Prostate gland (tissue), 2 donors: ENCODE data around the gene TPRN. TPM values are rescaled to one million over a fixed set of nuclear protein-coding genes. Genes with fewer than 3 reads are reported as not detected.

Source experiments
- DNase-seq: peaks from one replicate; pipeline ENCODE4 v3.0.0-alpha.2; 2019; ENCODE audit warnings: low spot score
- H3K27ac ChIP-seq, 2 donors: fragments of 200-600 bp; sonication (generic); 2 replicates each; pipeline ENCODE4 v1.5.1; 2017 to 2019
- H3K27me3 ChIP-seq: fragments of 200-600 bp; sonication (generic); replicated peaks from 2 replicates; pipeline ENCODE4 v1.5.1; 2019; ENCODE audit not compliant: insufficient read depth
- H3K36me3 ChIP-seq, 2 donors: fragments of 200-600 bp; sonication (generic); 1 replicate in 1 of 2; 2 replicates in 1 of 2; pipeline versions ENCODE4 v1.5.1 to v1.8.1; 2017 to 2019
- H3K4me1 ChIP-seq: fragments of 200-600 bp; sonication (generic); replicated peaks from 2 replicates; pipeline ENCODE4 v1.5.1; 2019
- H3K4me3 ChIP-seq, 2 donors: fragments of 200-600 bp; sonication (generic); 2 replicates each; pipeline ENCODE4 v1.5.1; 2017 to 2019
- H3K9me3 ChIP-seq: fragments of 200-600 bp; sonication (generic); 2 replicates; pipeline ENCODE4 v1.5.1; 2017
- POLR2A ChIP-seq: fragments of 450-650 bp; IDR thresholded peaks from one replicate; pipeline ENCODE4 v1.6.1; 2016; ENCODE audit warnings: antibody characterized with exemption, mild to moderate bottlenecking
- POLR2AphosphoS5 ChIP-seq: sonication (generic); formaldehyde crosslinking; IDR thresholded peaks from one replicate; pipeline ENCODE4 v1.6.1; 2017; ENCODE audit warnings: antibody characterized with exemption
- WGBS: methylation state at CpG from one replicate; pipeline ENCODE4 v1.1.5; 2018; 5-methylcytosine and 5-hydroxymethylcytosine counted together
- intact Hi-C: fragments of 100-400 bp; cut with DNase I; formaldehyde crosslinking; loops from one replicate; pipeline ENCODE4 v1.14.2; 2022
- total RNA-seq, 2 donors: library from RNA; depleted of rRNA; stranded (reverse); fragments of >200 nt; gene quantifications; one replicate each; pipeline ENCODE4 v1.1.0, GENCODE V29; 2016
- TF ChIP-seq, protein P1 (sequence below), 4 experiments: fragments of 200-600 bp in 2 of 4; fragments of 450-650 bp in 2 of 4; sonication (generic) in 2 of 4; IDR thresholded peaks; 1 replicate in 3 of 4; 2 replicates in 1 of 4; pipeline ENCODE4 v1.5.1; 2016 to 2019; ENCODE audit warnings: antibody characterized with exemption in 4 of 4, mild to moderate bottlenecking in 2 of 4, moderate library complexity in 2 of 4

The TPRN gene
- total RNA-seq, 2 donors from 2014 or later, result 26.1 to 30.4 TPM

DNA sequence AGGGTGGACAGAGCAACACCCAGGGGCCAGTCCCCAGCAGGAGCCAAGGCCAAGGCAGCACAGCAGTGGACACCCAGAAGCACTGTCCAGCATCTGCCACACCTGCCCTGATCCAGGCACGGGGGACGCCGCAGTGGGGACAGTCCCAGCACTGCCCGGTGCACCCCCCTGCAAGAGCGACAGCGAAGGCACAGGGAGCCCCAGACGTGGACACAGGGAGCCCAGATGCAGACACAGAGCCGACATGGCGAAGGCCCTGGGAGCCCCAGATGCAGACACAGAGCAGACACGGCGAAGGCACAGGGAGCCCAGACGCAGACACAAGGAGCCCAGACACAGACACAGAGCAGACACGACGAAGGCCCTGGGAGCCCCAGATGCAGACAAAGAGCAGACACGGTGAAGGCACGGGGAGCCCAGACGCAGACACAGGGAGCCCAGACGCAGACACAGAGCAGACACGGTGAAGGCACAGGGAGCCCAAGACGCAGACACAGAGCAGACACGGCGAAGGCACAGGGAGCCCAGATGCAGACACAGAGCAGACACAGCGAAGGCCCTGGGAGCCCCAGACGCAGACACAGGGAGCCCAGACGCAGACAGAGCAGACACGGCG, 16.5 kb downstream of the TPRN start:
- TF ChIP-seq POLR2AphosphoS5, result no peak
- TF ChIP-seq POLR2A, result no peak
- TF ChIP-seq, protein P1, sequence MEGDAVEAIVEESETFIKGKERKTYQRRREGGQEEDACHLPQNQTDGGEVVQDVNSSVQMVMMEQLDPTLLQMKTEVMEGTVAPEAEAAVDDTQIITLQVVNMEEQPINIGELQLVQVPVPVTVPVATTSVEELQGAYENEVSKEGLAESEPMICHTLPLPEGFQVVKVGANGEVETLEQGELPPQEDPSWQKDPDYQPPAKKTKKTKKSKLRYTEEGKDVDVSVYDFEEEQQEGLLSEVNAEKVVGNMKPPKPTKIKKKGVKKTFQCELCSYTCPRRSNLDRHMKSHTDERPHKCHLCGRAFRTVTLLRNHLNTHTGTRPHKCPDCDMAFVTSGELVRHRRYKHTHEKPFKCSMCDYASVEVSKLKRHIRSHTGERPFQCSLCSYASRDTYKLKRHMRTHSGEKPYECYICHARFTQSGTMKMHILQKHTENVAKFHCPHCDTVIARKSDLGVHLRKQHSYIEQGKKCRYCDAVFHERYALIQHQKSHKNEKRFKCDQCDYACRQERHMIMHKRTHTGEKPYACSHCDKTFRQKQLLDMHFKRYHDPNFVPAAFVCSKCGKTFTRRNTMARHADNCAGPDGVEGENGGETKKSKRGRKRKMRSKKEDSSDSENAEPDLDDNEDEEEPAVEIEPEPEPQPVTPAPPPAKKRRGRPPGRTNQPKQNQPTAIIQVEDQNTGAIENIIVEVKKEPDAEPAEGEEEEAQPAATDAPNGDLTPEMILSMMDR (IDR thresholded peaks at IDR 0.05), result no peak
- H3K36me3 ChIP-seq, result peaks cover 19 to 39% of the 10 kb centered on the region in 2 donors
- intact Hi-C loops, result no loop called here
- no peaks in the 10 kb centered on the region for H3K27me3 ChIP-seq
- WGBS, result 92% methylated on average over 27 of the region's 27 CpGs
- H3K9me3 ChIP-seq, result no peaks in the 10 kb centered on the region
- H3K4me3 ChIP-seq, result no peak overlapping the region
- no peak overlapping the region for H3K27ac ChIP-seq
- DNase-seq, result no peak
- peaks cover 16% of the 10 kb centered on the region for H3K4me1 ChIP-seq

DNA sequence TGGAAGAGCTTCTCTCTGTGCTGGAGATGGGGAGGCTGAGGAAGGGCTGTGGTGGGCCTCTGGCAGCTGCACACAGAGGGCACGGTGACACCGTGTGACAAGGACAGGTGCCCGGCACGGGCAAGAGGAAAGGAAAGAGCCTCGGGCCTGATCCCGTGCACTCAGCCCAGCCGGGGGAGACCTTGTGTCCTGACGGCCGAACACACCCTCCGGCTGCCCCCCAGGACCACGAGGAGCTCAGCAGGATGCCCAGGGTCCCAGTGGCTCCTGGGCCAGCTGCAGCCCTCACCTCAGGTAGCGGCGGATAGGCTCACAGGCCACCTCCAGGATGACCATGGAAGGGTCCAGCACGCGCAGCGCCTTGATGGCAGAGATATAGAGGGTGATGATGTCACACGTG, 17.7 kb downstream of the TPRN start:
- no peaks in the 10 kb centered on the region for H3K27me3 ChIP-seq
- no peak overlapping the region for H3K4me3 ChIP-seq
- no peaks in the 10 kb centered on the region for H3K9me3 ChIP-seq
- peaks cover 16% of the 10 kb centered on the region for H3K4me1 ChIP-seq
- WGBS, result 95% methylated on average over 13 of the region's 17 CpGs
- DNase-seq, result no peak
- H3K36me3 ChIP-seq, result peaks cover 19 to 39% of the 10 kb centered on the region in 2 donors
- TF ChIP-seq POLR2A (no peak), POLR2AphosphoS5 (no peak)
- TF ChIP-seq, protein P1 (IDR thresholded peaks at IDR 0.05), result no peak
- no peak overlapping the region for H3K27ac ChIP-seq
- intact Hi-C loops, result no loop called here

DNA sequence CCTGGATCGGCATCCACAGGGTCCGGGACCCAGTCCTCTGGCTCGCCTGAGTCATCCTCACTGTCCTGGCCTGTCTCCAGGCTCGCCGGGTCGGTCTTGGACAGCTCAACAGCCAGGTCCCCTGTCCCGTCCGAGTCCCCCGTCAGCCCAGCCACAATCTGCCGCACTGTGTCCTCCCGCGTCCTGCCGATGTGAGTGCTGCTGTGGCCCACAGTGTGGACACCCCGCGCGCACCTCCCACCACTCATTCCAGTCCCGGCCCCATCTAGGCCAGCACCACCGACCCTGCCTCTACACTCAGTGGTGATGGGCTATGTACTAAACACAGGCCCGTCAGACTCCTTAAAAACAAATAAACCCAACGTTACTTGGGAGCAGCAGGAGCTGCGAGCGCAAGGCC, 18.9 kb downstream of the TPRN start:
- 94% methylated on average over 22 of the region's 22 CpGs for WGBS
- DNase-seq, result no peak
- peaks cover 19 to 39% of the 10 kb centered on the region in 2 donors for H3K36me3 ChIP-seq
- no peaks in the 10 kb centered on the region for H3K9me3 ChIP-seq
- peaks cover 6% of the 10 kb centered on the region for H3K4me1 ChIP-seq
- TF ChIP-seq POLR2A, result no peak
- no peak for TF ChIP-seq POLR2AphosphoS5
- TF ChIP-seq, protein P1 (IDR thresholded peaks at IDR 0.05), result no peak
- intact Hi-C loops, result no loop called here
- no peak overlapping the region for H3K27ac ChIP-seq
- no peak overlapping the region for H3K4me3 ChIP-seq
- no peaks in the 10 kb centered on the region for H3K27me3 ChIP-seq

DNA sequence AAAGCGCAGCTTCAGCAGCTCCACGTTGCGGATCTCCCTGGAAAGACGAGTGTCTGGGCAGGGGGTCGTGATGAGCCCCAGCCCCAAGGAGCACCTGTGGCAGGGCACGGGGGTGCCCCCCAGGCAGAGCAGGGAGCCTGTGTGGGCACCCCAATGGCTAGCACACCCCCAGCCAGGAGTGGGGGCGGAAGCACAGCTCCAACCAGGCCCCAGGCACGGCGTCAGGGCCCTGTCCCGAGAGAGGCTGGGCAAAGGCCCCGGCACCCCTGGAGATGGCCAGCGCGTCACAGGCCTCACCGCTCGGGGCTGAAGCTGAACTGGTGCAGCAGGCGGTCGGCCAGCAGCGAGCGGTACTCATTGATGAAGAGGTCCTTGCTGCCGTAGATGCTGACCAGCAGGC, 20.1 kb downstream of the TPRN start:
- TF ChIP-seq POLR2AphosphoS5 (no peak), POLR2A (no peak)
- TF ChIP-seq, protein P1 (IDR thresholded peaks at IDR 0.05), result no peak
- intact Hi-C loops, result no loop called here
- Histone ChIP-seq H3K27me3 (no peaks in the 10 kb centered on the region), H3K9me3 (no peaks in the 10 kb centered on the region), H3K4me3 (no peak overlapping the region), H3K27ac (no peak overlapping the region), H3K36me3 (peaks cover 19 to 39% of the 10 kb centered on the region in 2 donors), H3K4me1 (no peaks in the 10 kb centered on the region)
- 91% methylated on average over 20 of the region's 20 CpGs for WGBS
- DNase-seq, result no peak

DNA sequence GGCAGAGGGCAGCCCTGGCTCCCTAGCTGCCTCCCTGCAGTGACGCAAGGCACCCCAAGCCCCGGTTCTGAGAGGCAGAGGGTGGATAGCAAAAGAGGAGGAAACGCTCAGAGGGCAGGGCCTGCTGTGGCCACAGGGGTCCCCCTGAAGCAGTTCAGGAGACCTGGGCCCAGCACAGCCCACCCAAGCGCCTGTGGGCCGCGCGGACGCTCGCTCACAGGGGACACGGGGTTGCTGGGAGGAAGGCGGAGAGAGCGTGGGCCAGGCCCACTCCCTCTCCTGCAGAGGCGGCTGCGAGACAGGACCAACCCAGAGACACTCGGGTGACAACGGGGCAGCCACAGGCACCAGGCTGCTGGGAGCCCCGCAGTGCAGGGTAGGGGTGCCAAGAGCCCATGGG, 20.8 kb downstream of the TPRN start:
- intact Hi-C loops, result no loop called here
- WGBS, result 93% methylated on average over 17 of the region's 17 CpGs
- TF ChIP-seq POLR2A, result no peak
- TF ChIP-seq POLR2AphosphoS5, result no peak
- TF ChIP-seq, protein P1 (IDR thresholded peaks at IDR 0.05), result no peak
- DNase-seq, result no peak
- Histone ChIP-seq H3K36me3 (peaks cover 19 to 39% of the 10 kb centered on the region in 2 donors), H3K27ac (no peak overlapping the region), H3K4me1 (no peaks in the 10 kb centered on the region), H3K27me3 (no peaks in the 10 kb centered on the region), H3K9me3 (no peaks in the 10 kb centered on the region), H3K4me3 (no peak overlapping the region)
